GM21526 (cell line): ENCODE data around the gene CHCHD6.

Experiments
- ATAC-seq: cut with Tn5 transposase; IDR thresholded peaks from one replicate; pipeline ENCODE4 v1.9.1; 2021; ENCODE audit warnings: moderate library complexity; ENCODE audit not compliant: unreplicated experiment, low FRiP score

CHCHD6 gene

DNA sequence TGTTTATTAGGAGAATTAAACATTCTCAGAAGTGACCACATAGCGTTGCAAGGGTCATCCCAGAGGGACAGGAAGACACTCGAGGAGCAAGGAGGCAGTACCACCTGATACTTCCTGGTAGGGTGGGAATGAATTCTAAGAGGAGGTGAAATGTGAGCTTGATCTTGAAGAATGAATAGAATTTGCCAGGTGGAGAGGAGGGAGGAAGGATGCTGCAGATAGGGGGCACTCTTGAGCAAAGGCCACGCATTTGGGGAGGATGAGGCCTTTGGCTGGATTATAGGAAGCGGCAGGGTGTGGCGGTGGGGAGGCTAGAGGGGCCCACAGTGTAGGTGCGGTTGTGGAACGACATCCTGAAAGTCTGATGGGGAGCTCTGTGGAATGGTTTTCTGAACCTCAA lies 33.5 kb downstream of the CHCHD6 start:
- no peak for ATAC-seq

DNA sequence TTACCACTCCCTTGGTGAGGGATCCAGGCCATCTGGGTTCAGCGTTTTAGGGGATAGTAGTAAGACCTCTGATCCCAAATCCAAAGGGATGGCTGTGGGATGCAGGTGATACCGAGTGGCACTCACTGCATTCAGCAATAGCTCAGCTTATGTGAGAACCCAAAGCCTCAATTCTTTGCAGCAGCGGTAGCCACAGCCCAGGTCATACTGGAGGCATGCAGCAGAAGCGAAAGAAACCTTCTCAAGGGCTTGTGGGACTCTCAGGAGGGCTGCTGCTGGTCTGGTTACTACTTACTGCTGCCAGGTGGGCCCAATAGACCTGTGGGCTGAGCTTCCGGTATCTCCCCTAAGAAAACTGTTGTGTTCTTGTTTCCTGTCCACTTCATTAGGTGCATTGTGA lies 38.0 kb downstream of the CHCHD6 start:
- ATAC-seq = no peak

DNA sequence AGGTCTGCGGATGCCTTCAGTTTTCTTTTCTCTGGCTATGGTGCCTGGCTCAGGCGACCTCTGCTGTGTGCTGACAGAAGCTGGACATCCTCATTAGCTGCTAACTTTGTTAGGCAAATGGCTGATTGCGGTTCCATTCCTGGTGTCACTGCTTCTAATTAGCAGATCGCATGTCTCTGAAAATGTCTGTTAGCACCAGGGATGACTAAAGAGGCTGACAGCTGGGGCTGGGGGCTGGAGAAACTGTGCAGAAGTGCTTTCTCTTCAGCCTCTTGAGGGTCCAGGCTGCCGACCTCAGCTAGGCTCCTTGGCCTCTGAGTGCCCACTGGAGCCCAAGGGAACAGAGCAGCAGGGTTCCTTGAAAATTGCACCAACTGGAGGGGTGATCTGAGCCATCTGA lies 39.3 kb downstream of the CHCHD6 start:
- ATAC-seq = no peak

DNA sequence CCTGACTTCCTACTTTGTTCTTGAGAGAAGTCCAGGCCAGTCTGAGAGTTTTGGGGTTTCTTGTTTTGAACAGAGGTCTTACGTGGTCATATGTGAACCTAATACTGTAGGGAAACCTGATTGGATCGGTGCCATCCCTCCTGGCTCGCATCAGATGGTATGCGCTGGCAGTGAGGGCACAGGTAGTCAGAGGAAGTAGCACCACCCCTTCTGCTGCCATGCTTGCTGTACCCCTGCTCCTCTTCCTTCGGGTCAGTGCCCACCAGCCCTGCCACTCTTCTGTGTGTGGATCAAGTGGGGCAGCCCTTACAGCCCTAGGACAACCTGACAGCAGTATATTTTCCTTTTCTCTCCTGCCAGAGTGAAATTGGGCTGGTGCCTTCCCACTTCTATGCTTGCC lies 39.7 kb downstream of the CHCHD6 start:
- no peak for ATAC-seq

DNA sequence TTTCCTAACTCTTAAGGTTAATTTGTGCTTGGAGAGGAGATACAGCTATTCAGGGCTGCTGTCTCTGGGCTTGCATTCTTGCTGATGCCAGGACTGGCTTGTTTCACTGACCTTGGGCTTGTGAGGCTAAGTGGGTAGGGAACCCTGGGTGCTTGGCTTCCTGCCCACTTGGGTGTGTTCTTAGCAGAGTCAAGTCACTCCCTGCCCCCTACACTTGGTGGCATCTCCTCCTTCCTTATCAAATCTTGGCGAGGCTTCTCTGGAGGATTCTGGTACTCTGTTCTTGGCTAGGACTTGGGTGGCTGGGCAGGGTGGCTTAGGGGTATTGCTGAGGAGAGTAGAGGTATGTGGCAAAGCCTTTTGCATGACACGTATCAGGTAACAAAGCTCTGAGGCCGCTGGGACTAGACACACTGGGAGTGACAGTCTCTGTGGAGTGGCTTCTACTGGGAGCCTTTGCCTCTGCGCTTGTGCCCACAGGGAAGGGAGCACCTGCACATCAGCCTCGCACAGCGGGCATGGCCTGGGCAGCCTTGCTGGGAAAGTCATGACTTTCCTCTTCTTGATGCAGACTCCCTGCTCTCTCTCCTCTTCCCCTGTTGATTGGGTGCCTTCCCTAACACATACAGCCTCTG lies 41.8 kb downstream of the CHCHD6 start:
- ATAC-seq = no peak

DNA sequence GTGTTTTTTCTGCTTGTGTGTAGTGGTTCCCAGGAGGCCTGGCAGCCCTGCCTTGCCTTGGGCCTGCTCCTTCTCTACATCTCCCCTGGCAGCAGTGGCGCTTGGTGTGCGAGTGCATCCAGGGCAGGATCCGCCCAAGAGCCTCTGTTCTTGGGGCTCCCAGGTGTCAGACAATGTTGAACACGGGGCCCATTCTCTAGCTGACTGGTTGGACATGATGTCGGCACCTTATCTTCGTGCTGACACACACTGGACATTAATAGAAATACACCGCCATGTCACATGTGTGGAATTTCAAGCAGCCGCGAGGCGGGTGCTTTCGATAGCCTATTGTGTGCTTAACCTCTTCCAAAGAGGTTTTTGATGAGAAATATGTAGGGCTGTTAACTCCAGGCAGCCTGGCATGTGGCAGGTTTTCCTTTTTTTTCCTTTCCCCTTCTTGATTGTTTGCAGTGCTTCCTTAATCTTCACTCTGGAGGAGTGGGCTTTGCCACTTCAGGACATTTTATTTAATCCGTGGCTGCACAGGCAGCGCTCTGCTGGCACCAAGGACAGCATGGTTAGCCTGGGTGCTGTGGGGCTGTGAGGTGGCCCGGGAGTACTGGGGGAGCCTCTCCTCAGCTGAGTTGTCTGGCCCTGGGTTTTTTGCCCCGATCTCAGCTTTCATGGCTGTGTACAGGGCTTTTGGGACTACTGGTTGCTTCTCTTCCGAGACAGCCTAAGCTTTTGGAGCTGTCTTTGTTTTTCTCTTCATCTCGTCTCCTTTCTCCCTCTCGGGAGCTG lies 42.5 kb downstream of the CHCHD6 start:
- ATAC-seq = no peak

DNA sequence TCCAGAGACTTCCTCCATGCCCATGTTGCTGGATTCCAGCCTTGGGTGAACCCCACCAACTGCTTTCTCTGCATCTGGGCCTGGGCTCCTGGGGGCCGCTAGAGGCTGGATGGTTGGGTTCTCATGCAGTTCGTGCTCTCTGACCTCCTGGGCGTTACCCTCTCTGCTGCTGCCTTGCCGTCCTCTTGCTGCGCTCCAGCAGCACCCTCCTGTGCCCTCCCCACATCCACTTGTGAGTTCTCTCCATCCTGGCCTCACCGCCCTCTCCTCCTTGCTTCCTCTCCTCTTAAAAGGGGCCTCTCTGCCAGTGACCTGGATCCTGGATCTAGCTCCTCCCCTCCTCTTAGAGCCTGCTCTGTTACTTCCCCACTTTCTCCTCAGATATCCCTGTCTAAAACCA lies 43.7 kb downstream of the CHCHD6 start:
- no peak for ATAC-seq

DNA sequence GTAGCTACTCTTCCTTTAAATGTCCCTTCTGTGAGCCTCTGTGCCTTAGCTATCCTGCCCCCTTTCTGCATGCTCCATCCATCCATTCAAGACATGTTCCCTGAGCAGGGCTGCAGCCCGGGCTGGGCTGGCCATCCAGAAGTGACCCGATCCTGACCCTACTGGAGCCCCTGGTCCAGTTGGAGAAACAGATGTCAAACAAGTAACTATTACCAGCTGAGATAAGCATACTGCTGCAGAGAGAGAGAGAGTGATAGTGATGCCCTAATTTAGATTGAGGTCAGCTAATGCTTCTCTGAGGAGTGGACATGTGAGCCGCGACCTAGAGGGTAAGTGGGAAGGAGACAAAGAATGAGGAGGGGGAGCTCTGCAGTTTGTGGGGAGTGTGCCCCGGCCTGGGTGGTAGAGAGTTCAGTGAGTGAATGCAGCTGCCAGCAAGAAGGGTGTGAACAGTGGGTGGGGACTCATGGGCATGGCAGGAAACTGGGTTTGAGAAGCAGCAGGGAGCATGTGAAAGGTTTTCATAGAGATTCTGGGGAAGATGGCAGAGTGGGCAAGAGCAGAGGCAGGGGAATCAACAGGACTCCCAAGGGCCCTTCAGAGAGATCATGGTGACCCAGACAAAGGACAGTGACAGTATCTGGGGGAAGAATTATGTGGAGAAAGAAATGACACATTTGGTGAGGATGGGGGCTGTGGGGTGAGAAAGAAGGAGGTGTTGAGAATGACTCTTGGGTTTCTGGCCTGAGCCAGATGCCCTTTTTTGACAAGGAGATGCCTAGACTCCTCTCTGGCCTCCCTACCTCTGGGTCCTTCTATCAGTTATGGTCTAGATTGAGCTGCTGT lies 44.9 kb downstream of the CHCHD6 start:
- ATAC-seq = no peak

DNA sequence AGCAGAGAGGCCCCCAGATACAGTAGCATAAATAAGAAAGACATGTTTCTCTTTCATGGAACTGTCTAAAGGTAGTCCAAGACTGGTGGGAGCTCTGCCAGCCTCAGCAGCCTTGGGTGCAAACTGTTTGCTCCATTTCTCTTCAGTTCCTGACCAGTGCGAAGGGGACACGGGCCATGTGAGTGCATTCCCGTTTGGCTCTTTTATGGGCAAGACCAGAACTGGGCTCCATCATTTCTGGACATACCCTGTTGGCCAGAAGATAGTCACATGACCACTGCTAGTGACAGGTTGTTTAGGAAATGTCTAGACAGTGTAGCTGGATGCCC lies 45.5 kb downstream of the CHCHD6 start:
- no peak for ATAC-seq

DNA sequence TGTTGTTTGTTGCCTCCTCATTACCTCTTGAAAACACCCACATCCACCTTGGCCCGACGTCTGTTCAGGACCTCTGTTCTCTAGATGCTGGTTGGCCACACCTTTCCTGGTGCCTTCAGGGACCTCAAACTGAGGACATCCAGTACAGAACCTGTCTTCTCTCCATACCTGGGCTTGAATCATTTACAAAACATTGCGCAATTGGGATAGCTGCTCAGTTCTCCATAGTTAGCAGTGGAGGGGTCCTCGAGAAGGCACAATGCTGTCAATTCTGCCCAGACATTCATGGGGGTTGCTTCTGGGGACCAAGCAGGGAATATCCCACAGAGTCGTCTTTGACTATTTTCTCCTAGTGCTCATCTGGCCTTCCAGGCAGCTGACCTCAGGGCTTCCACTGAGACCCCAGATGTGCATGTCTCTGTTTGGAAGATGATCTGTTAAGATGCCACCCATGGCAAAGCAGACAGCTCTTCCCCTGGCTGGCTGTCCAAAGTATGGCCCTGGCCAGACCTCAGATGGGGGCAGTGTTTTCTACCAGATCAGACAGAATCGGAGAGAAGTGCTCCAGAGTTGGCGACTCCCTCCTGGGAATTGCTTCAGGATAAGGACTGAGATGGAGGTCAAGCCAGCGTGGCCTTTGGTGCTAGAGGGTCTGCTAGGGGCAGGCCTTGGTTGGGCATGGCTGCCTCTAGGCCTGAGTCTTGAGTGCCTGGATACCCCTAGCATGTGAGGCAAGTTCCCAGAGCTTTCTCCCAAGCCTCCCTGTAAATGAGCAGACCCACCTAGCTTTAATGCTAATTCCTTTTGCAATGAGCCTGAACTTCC lies 46.1 kb downstream of the CHCHD6 start:
- no peak for ATAC-seq

DNA sequence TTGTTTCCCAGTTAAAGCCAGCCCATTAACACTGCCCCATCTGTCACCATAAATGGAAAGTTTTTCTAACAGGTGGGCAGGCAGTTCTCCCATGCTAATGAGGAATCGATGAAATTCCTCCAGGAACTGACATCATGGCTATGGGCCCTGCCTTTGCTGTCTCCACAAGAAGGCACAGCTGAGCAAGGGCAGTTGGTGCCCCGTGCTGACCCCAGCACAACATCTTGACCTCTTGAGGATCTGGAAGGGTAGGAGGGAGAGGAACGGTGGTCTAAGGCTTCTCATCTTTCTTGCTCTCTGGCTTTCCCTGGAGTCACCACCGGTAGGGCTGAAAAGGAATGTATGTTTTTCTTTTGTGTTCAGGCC lies 46.7 kb downstream of the CHCHD6 start:
- ATAC-seq = no peak

DNA sequence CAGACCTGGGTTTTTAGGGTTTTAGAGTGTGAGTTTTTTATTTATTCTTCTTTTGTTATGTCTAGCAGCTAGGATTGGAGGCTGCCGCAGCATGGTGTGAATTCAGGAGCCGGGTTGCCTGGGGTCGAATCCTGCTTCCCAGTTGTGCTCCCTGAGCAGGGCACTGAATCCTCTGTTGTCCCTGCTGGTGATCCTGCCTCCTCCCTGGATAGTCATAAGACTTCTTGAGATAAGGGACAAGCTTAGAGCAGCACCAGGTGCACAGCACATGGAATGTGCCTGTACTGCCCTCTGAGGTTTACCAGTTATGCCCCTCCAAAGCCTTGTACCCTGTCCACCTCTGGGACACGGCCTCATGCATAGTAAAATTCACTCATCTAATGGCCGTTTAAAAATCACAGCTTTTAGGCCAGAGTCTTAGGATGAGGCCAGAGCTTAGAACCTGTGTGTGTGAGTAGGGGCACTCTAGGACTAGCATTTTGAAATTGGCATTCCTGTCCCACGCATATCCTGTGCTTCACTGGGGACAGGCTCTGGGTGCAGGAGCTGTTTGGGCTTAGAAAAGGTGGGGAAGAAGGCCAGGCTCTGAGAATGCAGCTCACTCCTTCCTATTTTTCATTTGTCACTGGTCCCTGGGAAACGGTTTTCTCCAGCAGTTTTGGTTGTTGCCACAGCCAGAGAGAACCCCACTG lies 47.7 kb downstream of the CHCHD6 start:
- no peak for ATAC-seq

DNA sequence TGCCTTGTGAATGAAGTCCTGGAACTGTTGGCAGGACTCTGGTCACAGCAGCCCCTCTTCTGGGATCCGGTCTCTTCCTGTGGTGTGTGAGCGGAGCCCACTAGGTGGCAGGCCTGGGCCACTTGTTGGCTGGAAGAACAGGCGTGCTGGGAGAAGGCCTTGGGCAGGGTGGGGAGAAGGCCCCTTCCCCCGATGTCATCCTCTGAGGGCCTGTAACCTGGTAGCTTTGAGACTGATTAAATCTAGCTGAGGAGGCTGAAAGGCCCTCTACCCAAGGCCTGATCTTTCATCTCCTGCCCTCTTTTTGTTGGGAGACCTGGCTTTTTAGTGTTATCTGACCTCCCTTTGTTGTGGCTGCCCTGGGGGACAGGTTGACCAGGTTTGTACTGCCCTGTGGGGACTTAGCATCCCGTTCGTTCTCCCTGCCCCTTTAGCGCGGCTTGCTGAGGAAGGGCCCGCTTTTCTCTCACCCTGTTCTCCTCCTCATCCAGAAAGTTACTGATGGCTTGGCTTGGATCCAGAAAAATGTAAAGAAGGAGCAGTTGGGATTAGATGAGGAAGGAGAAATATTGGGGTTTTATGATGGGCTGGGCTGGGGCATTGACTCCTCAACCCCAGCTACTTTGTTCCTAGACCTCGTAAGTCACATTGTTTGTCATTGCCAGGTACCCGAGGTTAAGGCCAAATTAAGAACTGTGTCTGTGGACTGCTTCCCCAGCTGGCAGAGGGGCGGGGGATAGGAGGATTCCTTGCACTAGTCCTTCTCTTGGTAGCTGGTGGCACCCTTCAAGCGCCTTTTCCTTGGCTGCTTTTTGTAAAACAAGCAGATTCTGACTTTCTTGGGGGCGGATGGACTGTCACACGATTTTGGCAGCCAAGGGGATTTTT lies 48.5 kb downstream of the CHCHD6 start:
- no peak for ATAC-seq

DNA sequence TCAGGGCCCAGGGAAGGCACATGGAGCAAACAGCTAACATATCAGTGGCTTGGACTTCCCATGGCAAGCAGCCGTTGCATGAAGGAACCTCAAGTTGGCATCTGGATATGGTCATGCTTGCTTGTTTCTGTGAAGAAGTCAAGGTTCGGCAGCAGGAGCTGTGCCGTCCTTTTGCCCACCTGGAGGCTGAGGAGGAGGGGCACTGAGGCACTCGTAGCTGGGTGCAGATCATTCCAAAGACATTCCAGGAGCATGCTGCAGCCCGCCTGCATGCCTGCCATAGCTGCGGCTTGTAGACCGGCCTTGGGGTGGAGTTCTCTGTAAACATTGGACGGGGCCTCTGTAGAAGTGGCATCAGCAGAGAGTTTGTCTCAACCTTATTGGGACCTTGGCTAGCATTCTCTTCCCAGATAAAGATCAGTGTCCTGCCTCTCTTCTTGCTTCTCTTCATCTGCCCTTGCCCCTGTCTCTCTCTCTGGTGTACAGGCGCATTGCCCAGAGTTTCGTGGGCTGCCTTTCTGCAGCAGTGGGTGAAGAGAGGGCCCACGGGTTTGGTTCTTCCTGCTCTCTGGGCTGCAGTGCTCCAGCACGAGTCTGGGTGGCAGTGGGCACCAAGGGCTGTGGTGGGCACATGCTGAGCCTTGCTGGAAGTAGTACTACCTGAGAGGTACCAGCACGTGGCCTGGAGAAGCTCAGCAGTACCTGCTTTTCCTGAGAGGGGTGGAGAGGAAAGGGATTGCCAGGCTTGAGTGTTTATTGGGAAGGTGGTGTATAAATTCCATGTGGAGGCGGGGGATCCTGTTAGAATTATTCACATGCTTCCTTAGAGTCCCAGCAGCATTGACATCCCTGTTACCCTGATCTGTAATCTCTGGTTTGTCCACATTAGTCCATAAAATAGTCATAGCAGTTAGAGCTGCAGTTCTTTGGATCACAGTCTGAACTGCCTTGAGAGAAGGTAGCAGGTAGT lies 49.4 kb downstream of the CHCHD6 start:
- ATAC-seq = no peak

DNA sequence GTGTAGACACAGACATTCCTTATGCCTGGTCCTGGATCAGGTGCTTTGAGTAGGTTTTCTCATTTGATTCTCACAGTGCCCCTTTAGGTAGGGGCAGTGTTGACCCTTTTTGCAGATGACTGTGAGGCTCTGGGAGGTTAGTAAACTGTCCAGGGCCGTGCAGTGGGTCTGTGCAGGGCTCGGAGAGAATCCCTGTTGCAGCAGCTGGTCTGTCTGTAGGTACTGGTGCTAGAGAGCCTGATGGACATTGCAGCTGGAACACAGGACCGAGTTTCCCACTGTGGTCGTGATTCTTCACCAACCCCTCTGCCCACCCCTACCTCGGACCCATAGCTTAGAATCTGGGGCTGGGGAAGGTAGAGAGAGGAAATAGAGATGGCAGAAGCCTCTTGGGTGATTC lies 51.8 kb downstream of the CHCHD6 start:
- ATAC-seq = no peak

DNA sequence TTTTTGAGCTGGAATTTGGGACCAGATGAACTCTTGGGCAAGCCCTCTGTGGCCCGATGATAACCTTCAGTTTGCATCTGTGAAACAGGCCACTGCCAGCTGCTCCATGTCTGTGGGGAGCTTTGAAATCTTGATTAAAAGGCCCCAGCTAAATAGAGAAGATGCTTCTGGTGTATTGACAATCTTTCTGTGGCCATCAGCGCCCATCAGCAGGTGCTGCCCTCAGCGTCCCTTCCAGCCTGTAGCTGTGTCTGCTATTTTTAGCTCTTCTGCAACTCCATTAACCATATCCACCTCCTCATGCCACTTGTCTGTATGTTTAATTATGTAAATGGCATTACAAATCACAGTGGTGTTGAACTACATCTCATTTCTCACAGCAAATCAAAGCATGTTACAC lies 54.0 kb downstream of the CHCHD6 start:
- ATAC-seq = no peak

DNA sequence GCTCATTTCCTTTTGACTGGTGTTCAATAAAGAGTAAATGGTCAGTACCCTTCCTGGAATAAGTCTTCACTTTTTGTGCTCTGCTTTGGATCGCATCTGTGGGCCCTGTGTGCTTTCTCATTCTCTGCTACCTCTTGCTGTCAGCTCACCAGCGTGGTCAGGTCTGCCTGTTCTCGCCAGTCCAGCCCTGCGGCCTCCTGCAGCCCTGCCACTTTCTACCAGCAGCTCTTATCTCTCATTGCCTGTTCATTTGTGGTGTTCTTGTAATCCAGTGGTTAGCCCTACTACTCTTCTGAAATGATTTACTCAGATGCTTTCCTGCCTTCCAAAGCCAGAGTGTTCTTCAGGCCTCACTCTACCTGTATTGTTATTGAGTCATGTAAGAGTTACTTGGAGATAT lies 54.8 kb downstream of the CHCHD6 start:
- no peak for ATAC-seq

DNA sequence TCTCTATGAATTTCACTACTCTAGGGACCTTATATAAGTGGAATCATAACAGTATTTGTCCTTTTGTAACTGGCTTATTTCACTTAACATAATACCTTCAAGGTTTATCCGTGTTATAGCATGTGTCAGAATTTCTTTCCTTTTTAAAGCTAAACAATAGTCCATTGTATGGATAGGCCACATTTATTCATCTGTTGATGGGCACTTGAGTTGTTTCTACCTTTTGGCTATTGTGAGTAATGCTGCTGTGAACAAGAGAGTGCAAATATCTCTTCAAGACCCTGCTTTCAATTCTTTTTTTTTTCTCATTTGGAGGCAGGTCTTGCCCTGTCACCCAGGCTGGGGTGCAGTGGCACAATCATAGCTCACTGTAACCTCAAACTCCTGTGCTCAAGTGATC lies 56.5 kb downstream of the CHCHD6 start:
- ATAC-seq = no peak
